Bone marrow (tissue), 2 donors: ENCODE results near the gene ZMYND15.
"Not testable (repeated sequence)": the region's sequence is repeated elsewhere in the genome, so short reads cannot be mapped to it uniquely, and the experiment has no call there.

ENCODE experiments used
- DNase-seq, 2 donors: peaks; one replicate each; lab custom pipeline; 2025; lab: John Stamatoyannopoulos, UW

ZMYND15 gene

GRCh38 chr17:4739122-4740024 is at the start of gene ZMYND15, which contains the start of gene CXCL16:
Gene ZMYND15, plus strand, starts transcription at chr17:4739833. Its CDS starts 716 bp downstream, at chr17:4740549.
Gene CXCL16, minus strand, starts transcription at chr17:4739928. Its CDS starts 589 bp downstream, at chr17:4739339.
- peak in 1 of 2 donors; percentile 63 for DNase-seq

- DNase-seq: not testable (repeated sequence)
Measured at GRCh38 chr17:4689872-4690271, 49.8 kb upstream of the ZMYND15 start.

GRCh38 chr17:4690745-4691144 is 48.9 kb upstream of the ZMYND15 start:
- no peak for DNase-seq

- no peak for DNase-seq
Measured at GRCh38 chr17:4691686-4692085, 47.9 kb upstream of the ZMYND15 start.

- no peak for DNase-seq
Measured at GRCh38 chr17:4693416-4693815, 46.2 kb upstream of the ZMYND15 start.

GRCh38 chr17:4696437-4696805 is 43.2 kb upstream of the ZMYND15 start:
- DNase-seq: no peak

- not testable (repeated sequence) for DNase-seq
Measured at GRCh38 chr17:4699401-4700056, 40.1 kb upstream of the ZMYND15 start.

- no peak for DNase-seq
Measured at GRCh38 chr17:4701116-4701515, 38.5 kb upstream of the ZMYND15 start.

GRCh38 chr17:4703330-4703691 is 36.3 kb upstream of the ZMYND15 start:
- no peak for DNase-seq

GRCh38 chr17:4704574-4704907 is 35.1 kb upstream of the ZMYND15 start:
- not testable (repeated sequence) for DNase-seq

- DNase-seq: no peak
Measured at GRCh38 chr17:4704991-4705390, 34.6 kb upstream of the ZMYND15 start.

GRCh38 chr17:4706121-4706520 is 33.5 kb upstream of the ZMYND15 start:
- DNase-seq: no peak

GRCh38 chr17:4708436-4708835 is 31.2 kb upstream of the ZMYND15 start:
- DNase-seq: no peak

GRCh38 chr17:4709794-4710692 is 29.6 kb upstream of the ZMYND15 start, which contains the start of gene ARRB2:
Gene ARRB2, plus strand, starts transcription at chr17:4710632. Its CDS starts 90 bp downstream, at chr17:4710722.
- peak; percentile 88 to 99 for DNase-seq

GRCh38 chr17:4710693-4711634 is 28.7 kb upstream of the ZMYND15 start:
- peak; percentile 62 to 81 for DNase-seq

- DNase-seq: peak; percentile 62 to 81
Measured at GRCh38 chr17:4711661-4712181, 27.9 kb upstream of the ZMYND15 start.

- DNase-seq: no peak
Measured at GRCh38 chr17:4712526-4712925, 27.1 kb upstream of the ZMYND15 start.

GRCh38 chr17:4714340-4715062 is 25.1 kb upstream of the ZMYND15 start:
- DNase-seq: not testable (repeated sequence)

- DNase-seq: peak in 1 of 2 donors; percentile 54
Measured at GRCh38 chr17:4715063-4715744, 24.4 kb upstream of the ZMYND15 start.
